HS-5 (cell line): Measurements from ENCODE around the gene CNTN6.

ENCODE experiments used
- DNase-seq: peaks from one replicate; pipeline ENCODE4 v3.0.0-alpha.2; 2012; ENCODE audit warnings: low read depth

Gene CNTN6

GRCh38 chr3:1172644-1173043, 79.8 kb downstream of the CNTN6 start:
- no peak for DNase-seq

- no peak for DNase-seq
These were observed 86.3 kb downstream of the CNTN6 start for GRCh38 chr3:1179146-1179545.

- no peak for DNase-seq
These were observed 90.7 kb downstream of the CNTN6 start for GRCh38 chr3:1183320-1184048.

- DNase-seq = no peak
These were observed 97.7 kb downstream of the CNTN6 start for GRCh38 chr3:1190569-1190968.

GRCh38 chr3:1191026-1191425, 98.2 kb downstream of the CNTN6 start:
- no peak for DNase-seq

- DNase-seq = no peak
These were observed 103.1 kb downstream of the CNTN6 start for GRCh38 chr3:1195947-1196346.

- no peak for DNase-seq
These were observed 104.2 kb downstream of the CNTN6 start for GRCh38 chr3:1197051-1197450.

GRCh38 chr3:1200371-1200770, 107.5 kb downstream of the CNTN6 start:
- DNase-seq = no peak

- no peak for DNase-seq
These were observed 115.1 kb downstream of the CNTN6 start for GRCh38 chr3:1207904-1208303.

- DNase-seq = no peak
These were observed 122.1 kb downstream of the CNTN6 start for GRCh38 chr3:1214933-1215332.

GRCh38 chr3:1216856-1217255, 124.0 kb downstream of the CNTN6 start:
- no peak for DNase-seq

GRCh38 chr3:1227111-1227510, 134.3 kb downstream of the CNTN6 start:
- DNase-seq = no peak

GRCh38 chr3:1228289-1228688, 135.5 kb downstream of the CNTN6 start:
- no peak for DNase-seq

- DNase-seq = no peak
These were observed 138.1 kb downstream of the CNTN6 start for GRCh38 chr3:1230920-1231319.

- no peak for DNase-seq
These were observed 139.5 kb downstream of the CNTN6 start for GRCh38 chr3:1232276-1232675.

- no peak for DNase-seq
These were observed 142.8 kb downstream of the CNTN6 start for GRCh38 chr3:1235526-1236120.

GRCh38 chr3:1251282-1252060, 158.6 kb downstream of the CNTN6 start:
- DNase-seq = no peak

GRCh38 chr3:1252061-1252430, 159.2 kb downstream of the CNTN6 start:
- no peak for DNase-seq

- no peak for DNase-seq
These were observed 169.4 kb downstream of the CNTN6 start for GRCh38 chr3:1262246-1262645.

- DNase-seq = no peak
These were observed 170.3 kb downstream of the CNTN6 start for GRCh38 chr3:1263121-1263520.

GRCh38 chr3:1269808-1270207, 177.0 kb downstream of the CNTN6 start:
- no peak for DNase-seq

- no peak for DNase-seq
These were observed 179.9 kb downstream of the CNTN6 start for GRCh38 chr3:1272546-1273265.

GRCh38 chr3:1275495-1275894, 182.7 kb downstream of the CNTN6 start:
- DNase-seq = no peak
